SK-N-SH treated with all-trans-retinoic acid at 6 μM for 48 hours (cell line): ENCODE results near the gene CTTNBP2.

Source experiments
- ATAC-seq: fragments of 200-7000 bp; cut with Tn5 transposase; 3 replicates; pipeline ENCODE4 v1.9.1; 2020; ENCODE audit warnings: mild to moderate bottlenecking, moderate library complexity
- ARNTL ChIP-seq: fragments of 450-650 bp; formaldehyde crosslinking; IDR thresholded peaks from 2 replicates; pipeline ENCODE4 v1.5.0; 2020; ENCODE audit warnings: low read depth, mild to moderate bottlenecking, moderate library complexity, borderline replicate concordance
- BACH2 ChIP-seq: fragments of 250-450 bp; sonication (Bioruptor Pico); IDR thresholded peaks from 2 replicates; pipeline ENCODE4 v1.9.0; 2021; ENCODE audit warnings: mild to moderate bottlenecking, borderline replicate concordance
- CSDC2 ChIP-seq: fragments of 250-450 bp; sonication (Bioruptor Pico); IDR thresholded peaks from 2 replicates; pipeline ENCODE4 v1.5.0; 2020; ENCODE audit warnings: mild to moderate bottlenecking, moderate library complexity
- ESRRG ChIP-seq: fragments of 250-450 bp; sonication (Bioruptor Pico); IDR thresholded peaks from 2 replicates; pipeline ENCODE4 v1.6.1; 2021; ENCODE audit warnings: mild to moderate bottlenecking
- GLIS3 ChIP-seq: fragments of 250-450 bp; sonication (Bioruptor Pico); IDR thresholded peaks from 2 replicates; pipeline ENCODE4 v1.5.0; 2020; ENCODE audit warnings: mild to moderate bottlenecking, moderate library complexity
- ISL1 ChIP-seq: fragments of 250-450 bp; sonication (Bioruptor Pico); IDR thresholded peaks from 2 replicates; pipeline ENCODE4 v2.1.2; 2022; ENCODE audit warnings: mild to moderate bottlenecking, moderate library complexity
- OSR1 ChIP-seq: fragments of 250-450 bp; sonication (Bioruptor Pico); IDR thresholded peaks from 2 replicates; pipeline ENCODE4 v1.8.0; 2022; ENCODE audit warnings: moderate library complexity, mild to moderate bottlenecking, inconsistent platforms
- PPARA ChIP-seq: fragments of 250-450 bp; sonication (Bioruptor Pico); IDR thresholded peaks from 2 replicates; pipeline ENCODE4 v1.5.0; 2020; ENCODE audit warnings: mild to moderate bottlenecking, borderline replicate concordance
- RARB ChIP-seq: fragments of 250-450 bp; sonication (Bioruptor Pico); IDR thresholded peaks from 2 replicates; pipeline ENCODE4 v1.8.0; 2021; ENCODE audit warnings: mild to moderate bottlenecking, moderate library complexity
- SNAI2 ChIP-seq: fragments of 250-450 bp; sonication (Bioruptor Pico); IDR thresholded peaks from 2 replicates; pipeline ENCODE4 v1.5.0; 2020; ENCODE audit warnings: mild to moderate bottlenecking, moderate library complexity
- TCF4 ChIP-seq: fragments of 250-450 bp; sonication (Bioruptor Pico); IDR thresholded peaks from 2 replicates; pipeline ENCODE4 v1.8.0; 2021; ENCODE audit warnings: mild to moderate bottlenecking, moderate library complexity, borderline replicate concordance
- TOX ChIP-seq: fragments of 250-450 bp; sonication (Bioruptor Pico); IDR thresholded peaks from 2 replicates; pipeline ENCODE4 v1.8.0; 2021; ENCODE audit warnings: mild to moderate bottlenecking, moderate library complexity, borderline replicate concordance
- ZC3H10 ChIP-seq: fragments of 250-450 bp; sonication (Bioruptor Pico); IDR thresholded peaks from 2 replicates; pipeline ENCODE4 v1.5.1; 2021; ENCODE audit warnings: mild to moderate bottlenecking, moderate library complexity
- ZFP3 ChIP-seq: fragments of 250-450 bp; sonication (Bioruptor Pico); IDR thresholded peaks from 2 replicates; pipeline ENCODE4 v1.5.0; 2020; ENCODE audit warnings: mild to moderate bottlenecking, moderate library complexity
- ZNF565 ChIP-seq: fragments of 450-650 bp; formaldehyde crosslinking; conservative IDR thresholded peaks from 2 replicates; pipeline ENCODE4 v1.5.0; 2020; ENCODE audit warnings: low read depth, mild to moderate bottlenecking, moderate library complexity
- ZNF70 ChIP-seq: fragments of 450-650 bp; formaldehyde crosslinking; IDR thresholded peaks from 2 replicates; pipeline ENCODE4 v1.5.0; 2020; ENCODE audit warnings: mild to moderate bottlenecking, moderate library complexity
- TF ChIP-seq, protein P1 (sequence below): fragments of 250-450 bp; sonication (Bioruptor Pico); IDR thresholded peaks from 2 replicates; pipeline ENCODE4 v1.5.1; 2020; ENCODE audit warnings: low read depth, mild to moderate bottlenecking, moderate library complexity
- TF ChIP-seq, protein P2 (sequence below): fragments of 250-450 bp; sonication (Bioruptor Pico); IDR thresholded peaks from 2 replicates; pipeline ENCODE4 v1.8.0; 2021; ENCODE audit warnings: low read depth, mild to moderate bottlenecking, moderate library complexity, borderline replicate concordance
- TF ChIP-seq, protein P3 (sequence below): fragments of 250-450 bp; sonication (Bioruptor Pico); IDR thresholded peaks from 2 replicates; pipeline ENCODE4 v1.5.1; 2021; ENCODE audit warnings: mild to moderate bottlenecking, moderate library complexity
- TF ChIP-seq, protein P4 (sequence below): fragments of 250-450 bp; sonication (Bioruptor Pico); IDR thresholded peaks from 2 replicates; pipeline ENCODE4 v1.5.0; 2020; ENCODE audit warnings: mild to moderate bottlenecking, moderate library complexity

Gene CTTNBP2

DNA sequence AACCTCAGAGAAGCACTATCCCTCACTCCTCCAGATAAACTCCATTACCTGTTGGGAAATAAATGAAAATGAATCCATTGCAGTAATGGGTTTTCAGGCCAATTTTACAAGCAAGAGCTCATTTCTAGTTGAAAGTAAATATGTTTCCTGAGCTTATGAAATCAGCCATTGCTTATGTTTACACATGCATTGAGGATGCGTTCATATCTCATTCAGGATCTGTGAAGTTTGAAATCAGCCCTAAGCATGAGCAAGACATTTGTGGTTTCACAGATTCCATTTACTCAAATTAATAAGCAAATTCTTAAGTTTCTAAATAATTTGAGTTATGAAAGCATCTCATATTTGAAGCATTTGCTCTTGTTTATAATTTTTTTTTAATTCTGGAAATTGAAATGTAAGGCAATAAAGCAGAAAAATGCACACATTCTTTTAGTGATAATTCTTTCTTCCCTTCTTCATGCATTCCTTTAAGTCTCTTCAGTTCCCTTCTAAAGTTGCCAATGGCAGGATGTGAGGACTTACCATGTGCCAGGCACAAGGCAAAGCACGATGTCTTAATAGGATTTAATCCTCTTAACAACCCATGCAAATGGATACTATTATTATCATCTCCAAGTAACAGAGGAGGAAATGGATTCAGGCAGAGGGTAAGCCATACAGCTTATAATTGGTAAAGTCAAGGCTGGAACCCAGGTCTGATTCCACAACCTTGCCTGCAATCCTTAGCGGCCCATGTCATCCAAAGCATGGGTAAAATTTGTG, 35.0 kb upstream of the CTTNBP2 start:
- TF ChIP-seq PPARA (CRISPR knock-in tag): no peak
- TF ChIP-seq ARNTL (CRISPR knock-in tag): no peak
- no peak for TF ChIP-seq ZC3H10
- no peak for TF ChIP-seq GLIS3 (CRISPR knock-in tag)
- TF ChIP-seq OSR1 (CRISPR knock-in tag): no peak
- TF ChIP-seq, protein P1, sequence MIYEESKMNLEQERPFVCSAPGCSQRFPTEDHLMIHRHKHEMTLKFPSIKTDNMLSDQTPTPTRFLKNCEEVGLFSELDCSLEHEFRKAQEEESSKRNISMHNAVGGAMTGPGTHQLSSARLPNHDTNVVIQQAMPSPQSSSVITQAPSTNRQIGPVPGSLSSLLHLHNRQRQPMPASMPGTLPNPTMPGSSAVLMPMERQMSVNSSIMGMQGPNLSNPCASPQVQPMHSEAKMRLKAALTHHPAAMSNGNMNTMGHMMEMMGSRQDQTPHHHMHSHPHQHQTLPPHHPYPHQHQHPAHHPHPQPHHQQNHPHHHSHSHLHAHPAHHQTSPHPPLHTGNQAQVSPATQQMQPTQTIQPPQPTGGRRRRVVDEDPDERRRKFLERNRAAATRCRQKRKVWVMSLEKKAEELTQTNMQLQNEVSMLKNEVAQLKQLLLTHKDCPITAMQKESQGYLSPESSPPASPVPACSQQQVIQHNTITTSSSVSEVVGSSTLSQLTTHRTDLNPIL (CRISPR knock-in tag): no peak
- TF ChIP-seq ZFP3: no peak
- no peak for TF ChIP-seq TOX
- no peak for TF ChIP-seq ESRRG (CRISPR knock-in tag)
- TF ChIP-seq, protein P2, sequence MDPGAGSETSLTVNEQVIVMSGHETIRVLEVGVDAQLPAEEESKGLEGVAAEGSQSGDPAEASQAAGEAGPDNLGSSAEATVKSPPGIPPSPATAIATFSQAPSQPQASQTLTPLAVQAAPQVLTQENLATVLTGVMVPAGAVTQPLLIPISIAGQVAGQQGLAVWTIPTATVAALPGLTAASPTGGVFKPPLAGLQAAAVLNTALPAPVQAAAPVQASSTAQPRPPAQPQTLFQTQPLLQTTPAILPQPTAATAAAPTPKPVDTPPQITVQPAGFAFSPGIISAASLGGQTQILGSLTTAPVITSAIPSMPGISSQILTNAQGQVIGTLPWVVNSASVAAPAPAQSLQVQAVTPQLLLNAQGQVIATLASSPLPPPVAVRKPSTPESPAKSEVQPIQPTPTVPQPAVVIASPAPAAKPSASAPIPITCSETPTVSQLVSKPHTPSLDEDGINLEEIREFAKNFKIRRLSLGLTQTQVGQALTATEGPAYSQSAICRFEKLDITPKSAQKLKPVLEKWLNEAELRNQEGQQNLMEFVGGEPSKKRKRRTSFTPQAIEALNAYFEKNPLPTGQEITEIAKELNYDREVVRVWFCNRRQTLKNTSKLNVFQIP (CRISPR knock-in tag): no peak
- ATAC-seq: no peak

DNA sequence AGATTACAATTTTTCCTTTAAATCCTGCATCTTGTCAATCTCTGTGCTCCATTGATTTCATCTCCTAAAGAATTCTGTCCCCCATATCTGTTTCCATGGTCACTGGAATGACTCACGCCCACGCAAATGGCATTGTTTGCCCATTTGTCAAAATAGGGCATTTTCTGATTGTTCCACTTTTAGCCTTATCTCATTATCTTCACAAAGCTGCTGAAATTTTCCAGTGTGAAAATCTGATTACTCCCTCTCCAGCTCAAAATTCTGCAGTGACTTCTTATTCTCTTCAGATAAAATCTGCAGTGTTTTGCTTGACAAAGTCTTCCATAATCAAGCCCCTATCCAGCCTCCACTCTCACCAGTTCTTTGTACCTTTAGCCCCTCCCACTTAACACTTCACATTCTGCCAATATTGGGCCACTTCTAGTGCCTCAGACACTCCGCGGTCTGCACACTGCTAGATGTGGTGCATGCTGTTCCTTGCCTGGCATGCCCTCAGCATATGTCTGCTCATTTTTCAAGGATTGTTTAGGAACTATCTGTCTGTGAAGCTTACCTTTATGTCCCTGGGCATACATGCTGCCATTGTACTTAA, 33.9 kb upstream of the CTTNBP2 start:
- TF ChIP-seq TOX: no peak
- TF ChIP-seq, protein P3, sequence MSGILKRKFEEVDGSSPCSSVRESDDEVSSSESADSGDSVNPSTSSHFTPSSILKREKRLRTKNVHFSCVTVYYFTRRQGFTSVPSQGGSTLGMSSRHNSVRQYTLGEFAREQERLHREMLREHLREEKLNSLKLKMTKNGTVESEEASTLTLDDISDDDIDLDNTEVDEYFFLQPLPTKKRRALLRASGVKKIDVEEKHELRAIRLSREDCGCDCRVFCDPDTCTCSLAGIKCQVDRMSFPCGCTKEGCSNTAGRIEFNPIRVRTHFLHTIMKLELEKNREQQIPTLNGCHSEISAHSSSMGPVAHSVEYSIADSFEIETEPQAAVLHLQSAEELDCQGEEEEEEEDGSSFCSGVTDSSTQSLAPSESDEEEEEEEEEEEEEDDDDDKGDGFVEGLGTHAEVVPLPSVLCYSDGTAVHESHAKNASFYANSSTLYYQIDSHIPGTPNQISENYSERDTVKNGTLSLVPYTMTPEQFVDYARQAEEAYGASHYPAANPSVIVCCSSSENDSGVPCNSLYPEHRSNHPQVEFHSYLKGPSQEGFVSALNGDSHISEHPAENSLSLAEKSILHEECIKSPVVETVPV (CRISPR knock-in tag): no peak
- TF ChIP-seq GLIS3 (CRISPR knock-in tag): no peak
- TF ChIP-seq, protein P2 (CRISPR knock-in tag): no peak
- TF ChIP-seq BACH2 (CRISPR knock-in tag): no peak
- TF ChIP-seq ZC3H10: no peak
- no peak for TF ChIP-seq PPARA (CRISPR knock-in tag)
- TF ChIP-seq, protein P4, sequence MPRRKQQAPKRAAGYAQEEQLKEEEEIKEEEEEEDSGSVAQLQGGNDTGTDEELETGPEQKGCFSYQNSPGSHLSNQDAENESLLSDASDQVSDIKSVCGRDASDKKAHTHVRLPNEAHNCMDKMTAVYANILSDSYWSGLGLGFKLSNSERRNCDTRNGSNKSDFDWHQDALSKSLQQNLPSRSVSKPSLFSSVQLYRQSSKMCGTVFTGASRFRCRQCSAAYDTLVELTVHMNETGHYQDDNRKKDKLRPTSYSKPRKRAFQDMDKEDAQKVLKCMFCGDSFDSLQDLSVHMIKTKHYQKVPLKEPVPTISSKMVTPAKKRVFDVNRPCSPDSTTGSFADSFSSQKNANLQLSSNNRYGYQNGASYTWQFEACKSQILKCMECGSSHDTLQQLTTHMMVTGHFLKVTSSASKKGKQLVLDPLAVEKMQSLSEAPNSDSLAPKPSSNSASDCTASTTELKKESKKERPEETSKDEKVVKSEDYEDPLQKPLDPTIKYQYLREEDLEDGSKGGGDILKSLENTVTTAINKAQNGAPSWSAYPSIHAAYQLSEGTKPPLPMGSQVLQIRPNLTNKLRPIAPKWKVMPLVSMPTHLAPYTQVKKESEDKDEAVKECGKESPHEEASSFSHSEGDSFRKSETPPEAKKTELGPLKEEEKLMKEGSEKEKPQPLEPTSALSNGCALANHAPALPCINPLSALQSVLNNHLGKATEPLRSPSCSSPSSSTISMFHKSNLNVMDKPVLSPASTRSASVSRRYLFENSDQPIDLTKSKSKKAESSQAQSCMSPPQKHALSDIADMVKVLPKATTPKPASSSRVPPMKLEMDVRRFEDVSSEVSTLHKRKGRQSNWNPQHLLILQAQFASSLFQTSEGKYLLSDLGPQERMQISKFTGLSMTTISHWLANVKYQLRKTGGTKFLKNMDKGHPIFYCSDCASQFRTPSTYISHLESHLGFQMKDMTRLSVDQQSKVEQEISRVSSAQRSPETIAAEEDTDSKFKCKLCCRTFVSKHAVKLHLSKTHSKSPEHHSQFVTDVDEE (CRISPR knock-in tag): no peak
- no peak for TF ChIP-seq ZNF565 (CRISPR knock-in tag)
- TF ChIP-seq ZNF70: no peak
- TF ChIP-seq TCF4 (CRISPR knock-in tag): no peak
- no peak for TF ChIP-seq SNAI2
- no peak for TF ChIP-seq ZFP3
- no peak for TF ChIP-seq ISL1 (CRISPR knock-in tag)
- TF ChIP-seq ARNTL (CRISPR knock-in tag): no peak
- no peak for TF ChIP-seq RARB (CRISPR knock-in tag)
- TF ChIP-seq CSDC2 (CRISPR knock-in tag): no peak
- TF ChIP-seq, protein P1 (CRISPR knock-in tag): no peak
- no peak for TF ChIP-seq OSR1 (CRISPR knock-in tag)
- no peak for ATAC-seq
